ENCODE measurements around the gene WDHD1. TPM values are rescaled to one million over a fixed set of nuclear protein-coding genes. Genes with fewer than 3 reads are reported as not detected.

The WDHD1 gene
- total and polyA plus RNA-seq, 2 of the 4 experiments (the other 2 are of a cell fraction) = 4.4 to 13.1 TPM

- no peak overlapping the region for H3K18ac ChIP-seq (ENCODE audit: low read depth, low read length)
- H3K14ac ChIP-seq (replicated peaks; ENCODE audit: low read depth, low read length) = no peak overlapping the region
- no peaks in the 10 kb centered on the region for H3K9me1 ChIP-seq (ENCODE audit: insufficient read depth, low read length)
- no peak overlapping the region for H2AK5ac ChIP-seq (ENCODE audit: low read depth, low read length)
- H3K4ac ChIP-seq (ENCODE audit: low read depth, low read length) = no peak overlapping the region
- H3K56ac ChIP-seq (ENCODE audit: extremely low read depth, insufficient read depth, low read length) = no peak overlapping the region
- H4K91ac ChIP-seq (ENCODE audit: insufficient read depth, low read depth, low read length) = no peak overlapping the region
- WGBS, 2 experiments (ENCODE audit: extremely low coverage in 2 of 2, insufficient read length in 1 of 2) = 0% methylated on average over 26 of the region's 37 CpGs; no CpG with 5 or more reads in 1 of the 2 experiments
- ATAC-seq (ENCODE audit: low read depth) (peak; percentile 68), DNase-seq (peak; percentile 31)
- H3K27me3 ChIP-seq (ENCODE audit: control insufficient read depth, insufficient read depth, low read length) = peaks cover 8% of the 10 kb centered on the region
- no peak overlapping the region for H2BK20ac ChIP-seq (ENCODE audit: low read depth, low read length)
- H2AFZ ChIP-seq (replicated peaks; ENCODE audit: low read length, poor library complexity) = peak overlapping the region; percentile 97
- BruUV-seq (replicated peaks) = no TSS peak
- H3K9ac ChIP-seq (ENCODE audit: low read depth, low read length) = peak overlapping the region; percentile 18; the same call in 1 of the 2 replicates
- ChIA-PET POLR2A (ENCODE audit: unreplicated experiment) (interaction anchor here (0.7 kb wide), 1 partner anchor 230 kb away, joined by 4 read pairs; no protein-coding TSS in a partner anchor), CTCF (no interaction called here)
- H2BK5ac ChIP-seq (ENCODE audit: low read depth, low read length, poor library complexity, severe bottlenecking) = no peak overlapping the region
- no peaks in the 10 kb centered on the region for H3K79me1 ChIP-seq (ENCODE audit: low read depth in 1 of 2, low read length in 2 of 2)
- peaks cover 2% of the 10 kb centered on the region; the same call in 1 of the 2 replicates for H3K4me1 ChIP-seq (ENCODE audit: control insufficient read depth, insufficient read depth, low read length)
- no peak overlapping the region for H4K5ac ChIP-seq (ENCODE audit: low read depth, low read length)
- H3K36me3 ChIP-seq (ENCODE audit: control insufficient read depth, insufficient read depth, low read length) = no peaks in the 10 kb centered on the region
- in situ Hi-C loops (cut with MboI; ENCODE audit: low sequenced_read_pairs) (no loop called here), intact Hi-C loops (cut with micrococcal nuclease) (no loop called here), dilution Hi-C loops (cut with HindIII; ENCODE audit: low sequenced_read_pairs, unreplicated experiment) (no loop called here)
- no peaks in the 10 kb centered on the region for H3K9me3 ChIP-seq (ENCODE audit: control insufficient read depth, insufficient read depth, low read length)
- no peaks in the 10 kb centered on the region for H4K20me1 ChIP-seq (ENCODE audit: insufficient read depth, low read length)
- H2AK9ac ChIP-seq (replicated peaks; ENCODE audit: low read depth, low read length, poor library complexity) = peak overlapping the region; percentile 77
- H3K27ac ChIP-seq (ENCODE audit: insufficient read depth, low read length) = no peak overlapping the region
- H2BK15ac ChIP-seq (ENCODE audit: low read depth, low read length) = no peak overlapping the region
- peak overlapping the region; percentile 80 for H3K4me2 ChIP-seq (ENCODE audit: low read depth, low read length)
- H3K4me3 ChIP-seq (ENCODE audit: insufficient read depth, low read depth, low read length) = peak overlapping the region; percentile 61
- TF ChIP-seq CEBPB (IDR thresholded peaks at IDR 0.05; ENCODE audit: low read depth, low read length) (peak; percentile 58), RCOR1 (IDR thresholded peaks at IDR 0.05; ENCODE audit: insufficient replicate concordance, low read length) (no peak)
- no peak overlapping the region for H2BK120ac ChIP-seq (ENCODE audit: low read depth, low read length)
- H4K8ac ChIP-seq (ENCODE audit: low read depth in 2 of 2, low read length in 2 of 2) = no peak overlapping the region
- H3K23ac ChIP-seq (ENCODE audit: low read depth, low read length) = no peak overlapping the region
Observed at GRCh38 chr14:54902143-54902520, 124.8 kb downstream of the WDHD1 start.

All from IMR-90 (cell line).